ENCODE measurements around the gene ICA1L.
"Not testable (repeated sequence)": the region's sequence is repeated elsewhere in the genome, so short reads cannot be mapped to it uniquely, and the experiment has no call there.

The ICA1L gene

DNA sequence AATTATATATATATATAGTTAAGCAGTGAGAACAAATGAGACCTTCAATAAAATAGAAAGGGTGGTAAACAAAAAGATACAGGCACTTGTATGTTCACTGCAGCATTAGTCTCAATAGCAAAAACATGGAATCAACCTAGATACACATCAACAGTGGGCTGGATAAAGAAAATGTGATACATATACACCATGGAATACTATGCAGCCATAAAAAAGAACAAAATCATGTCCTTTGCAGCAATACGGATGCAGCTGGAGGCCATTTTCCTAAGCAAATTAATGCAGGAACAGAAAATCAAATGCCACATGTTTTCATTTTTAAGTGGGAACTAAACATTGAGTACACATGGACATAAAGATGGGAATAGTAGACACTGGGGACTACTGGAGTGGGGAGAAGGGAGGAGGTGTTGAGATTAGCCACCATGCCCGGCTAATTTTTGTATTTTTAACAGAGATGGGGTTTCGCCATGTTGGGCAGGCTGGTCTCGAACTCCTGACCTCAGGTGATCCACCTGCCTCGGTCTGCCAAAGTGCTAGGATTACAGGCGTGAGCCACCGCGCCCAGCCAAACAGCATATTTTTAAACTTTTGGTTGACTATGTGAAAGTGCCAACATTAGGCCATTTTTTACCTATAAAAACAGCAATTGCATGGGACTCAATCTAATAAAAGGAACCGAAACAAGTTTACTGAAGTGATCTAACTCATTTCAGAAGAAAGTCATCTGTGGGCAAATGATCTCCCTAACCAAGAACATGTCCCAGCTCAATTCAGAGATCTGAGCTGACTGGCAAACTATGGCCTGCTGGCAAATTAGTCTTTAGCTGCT is 23.7 kb downstream of the ICA1L start:
- DNase-seq = no peak

DNA sequence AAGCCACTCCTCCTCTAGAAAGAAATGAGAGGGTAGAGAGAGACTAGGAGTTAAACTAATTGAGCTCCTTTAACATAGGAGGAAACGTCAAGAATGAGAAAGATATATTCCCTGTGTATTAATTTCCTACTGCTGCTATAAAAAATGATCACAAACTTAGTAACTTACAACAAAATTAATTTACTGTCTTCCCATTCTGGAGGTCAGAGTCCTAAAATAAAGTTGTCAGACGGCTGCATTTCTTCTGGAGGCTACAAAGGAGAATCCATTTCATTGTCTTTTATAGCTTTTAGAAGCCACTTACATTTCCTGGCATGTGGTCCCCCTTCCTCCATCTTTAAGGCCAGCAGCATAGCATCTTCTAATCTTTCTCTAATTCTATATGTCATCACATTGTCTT is 26.9 kb downstream of the ICA1L start:
- no peak for DNase-seq

GRCh38 chr2:202842690-202843089 is 28.9 kb downstream of the ICA1L start:
- DNase-seq = no peak

DNA sequence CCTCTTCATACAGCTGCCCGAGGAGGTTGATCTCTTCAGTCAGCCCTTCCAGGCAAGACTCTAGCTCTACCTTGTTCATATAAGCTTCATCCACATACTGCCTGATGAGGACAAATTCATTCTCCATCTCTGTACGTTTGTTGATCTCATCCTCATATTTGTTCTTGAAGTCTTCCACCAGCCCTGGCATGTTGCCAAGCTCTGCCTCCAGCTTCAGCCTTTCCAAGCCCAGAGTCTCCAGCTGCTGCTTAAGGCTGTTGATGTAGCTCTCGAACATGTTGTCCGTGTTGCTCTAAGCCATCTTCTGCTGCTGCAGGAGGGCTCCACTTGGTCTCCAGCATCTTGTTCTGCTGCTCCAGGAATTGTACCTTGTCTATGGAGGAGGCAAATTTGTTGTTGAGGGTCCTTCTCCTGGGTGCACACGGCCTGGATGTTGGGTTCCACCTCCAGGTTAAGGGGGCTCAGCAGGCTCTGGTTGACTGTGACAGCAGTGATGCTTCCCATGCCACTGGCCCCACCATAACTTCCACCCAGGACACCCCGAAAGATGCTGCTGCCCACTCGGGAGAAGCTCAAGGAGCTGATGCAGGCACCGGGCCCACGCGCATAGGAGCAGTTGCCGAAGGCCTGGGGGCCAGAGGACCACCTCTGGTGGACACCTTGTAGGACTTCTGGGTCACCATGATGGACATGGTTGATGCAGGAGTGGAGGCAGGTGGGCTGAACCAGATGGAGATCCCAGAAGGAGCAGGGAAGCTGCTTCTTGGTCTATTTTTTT is 30.3 kb downstream of the ICA1L start:
- DNase-seq = no peak

- DNase-seq = peak; percentile 73
Measured at GRCh38 chr2:202831242-202832220, 40.0 kb downstream of the ICA1L start.

DNA sequence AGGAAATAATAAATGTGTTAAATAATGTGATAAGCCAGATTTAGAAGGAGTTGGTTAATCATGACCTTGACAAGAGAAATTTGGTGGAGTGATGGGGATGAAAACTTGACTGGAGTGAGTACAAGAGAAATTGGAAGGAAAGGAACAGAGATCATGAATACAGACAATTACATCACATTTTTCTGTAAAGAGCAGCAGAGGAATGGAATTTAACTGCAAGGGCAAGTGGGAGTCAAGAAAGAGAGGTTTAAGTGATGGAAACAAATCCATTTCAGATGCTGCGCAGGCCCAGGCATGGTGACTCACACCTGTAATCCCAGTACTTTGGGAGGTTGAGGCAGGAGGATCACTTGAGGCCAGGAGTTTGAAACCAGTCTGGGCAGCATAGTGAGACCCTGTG is 46.7 kb downstream of the ICA1L start:
- DNase-seq = no peak

DNA sequence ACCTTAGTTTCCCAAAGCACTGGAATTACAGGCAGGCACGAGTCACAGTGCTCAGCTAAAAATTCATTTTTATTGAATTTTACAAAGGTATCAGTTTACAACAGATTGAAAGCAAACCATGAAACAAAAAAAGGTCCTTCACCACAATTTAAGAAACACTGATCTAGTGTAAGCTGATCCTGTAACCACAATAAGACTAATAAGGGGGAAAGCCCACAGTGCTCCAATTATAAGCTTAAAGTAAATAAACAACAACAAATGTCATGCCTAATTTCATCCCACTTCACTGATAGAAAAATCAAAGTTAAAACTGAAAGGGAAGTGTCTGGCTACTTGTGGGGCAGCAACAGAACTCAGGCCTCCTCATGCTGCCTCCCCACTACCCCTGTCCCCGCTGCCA is 49.2 kb downstream of the ICA1L start:
- DNase-seq = no peak

GRCh38 chr2:202821206-202822160 is 50.1 kb downstream of the ICA1L start:
- no peak for DNase-seq

DNA sequence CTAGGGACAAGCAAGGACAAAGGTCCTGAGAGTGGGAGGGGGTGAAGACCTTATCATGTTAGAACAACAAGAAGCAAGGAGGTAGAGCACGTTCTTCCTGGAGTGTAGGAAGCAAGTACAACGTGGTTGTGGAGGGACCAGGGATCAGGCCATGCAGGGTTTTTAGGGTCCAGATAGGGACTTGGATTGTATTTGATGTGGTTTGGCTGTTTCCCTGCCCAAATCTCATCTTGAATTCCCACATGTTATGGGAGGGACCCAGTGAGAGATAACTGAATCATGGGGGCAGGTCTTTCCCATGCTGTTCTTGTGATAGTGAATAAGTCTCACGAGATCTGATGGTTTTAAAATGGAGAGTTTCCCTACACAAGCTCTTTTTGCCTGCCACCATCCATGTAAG is 53.2 kb downstream of the ICA1L start:
- DNase-seq = no peak

DNA sequence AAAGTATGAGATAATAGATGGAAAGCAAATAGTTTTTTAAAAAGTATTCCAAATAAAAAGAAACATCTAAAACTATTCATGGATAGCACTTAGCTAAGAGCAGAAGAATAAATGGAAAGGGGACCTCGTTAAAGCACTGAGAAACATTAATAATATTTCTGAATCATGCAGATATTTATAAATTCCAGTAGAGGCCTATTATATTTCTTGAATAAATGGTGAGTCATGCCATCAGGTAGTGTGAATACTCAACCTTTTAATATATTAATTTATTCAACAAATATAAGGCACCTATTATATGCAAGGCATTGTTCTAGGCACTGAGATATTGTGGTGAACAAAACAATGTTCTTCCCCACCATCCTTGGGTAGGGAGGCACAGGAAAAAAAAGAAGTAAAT is 53.8 kb downstream of the ICA1L start:
- no peak for DNase-seq

DNA sequence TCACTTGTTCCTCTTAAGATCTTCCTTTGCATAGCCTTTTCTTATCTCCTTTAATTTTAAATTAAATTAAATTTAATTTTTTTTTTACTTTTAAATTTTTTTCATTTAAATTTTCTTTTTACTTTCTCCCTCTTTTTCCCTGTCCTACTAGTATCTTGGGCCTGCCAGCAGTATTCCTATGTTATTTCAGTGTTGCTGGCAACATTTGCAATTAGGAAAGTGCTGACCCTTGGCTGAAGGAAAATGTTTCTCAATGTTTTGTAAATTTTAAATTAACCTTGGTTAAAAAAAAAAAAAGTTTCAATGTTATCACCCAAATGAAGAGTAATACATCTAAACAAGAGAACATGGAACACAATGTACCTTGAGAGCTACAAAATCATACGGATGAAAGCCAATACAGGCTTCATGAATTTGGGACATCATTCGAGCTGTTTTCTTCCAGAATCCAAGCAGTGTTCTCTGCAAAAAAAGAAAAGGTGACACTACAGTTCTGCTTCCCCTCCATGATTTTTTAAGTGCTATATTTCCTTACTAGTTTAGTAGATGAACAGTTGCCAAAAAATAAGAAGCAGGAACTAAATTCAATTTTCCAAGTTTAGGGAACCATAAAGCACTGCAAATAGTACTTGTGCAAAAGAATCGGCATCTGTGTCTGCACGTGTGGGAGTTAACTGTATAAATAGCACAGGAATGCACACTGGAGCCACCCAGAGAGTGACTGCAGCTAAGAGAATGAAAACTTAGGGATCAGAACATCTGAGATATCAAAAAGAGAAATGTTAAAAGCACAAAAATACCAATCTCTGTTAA is 55.8 kb downstream of the ICA1L start:
- no peak for DNase-seq

GRCh38 chr2:202814226-202814625 is 57.3 kb downstream of the ICA1L start:
- no peak for DNase-seq

- DNase-seq = no peak
Measured at GRCh38 chr2:202813387-202813786, 58.2 kb downstream of the ICA1L start.

DNA sequence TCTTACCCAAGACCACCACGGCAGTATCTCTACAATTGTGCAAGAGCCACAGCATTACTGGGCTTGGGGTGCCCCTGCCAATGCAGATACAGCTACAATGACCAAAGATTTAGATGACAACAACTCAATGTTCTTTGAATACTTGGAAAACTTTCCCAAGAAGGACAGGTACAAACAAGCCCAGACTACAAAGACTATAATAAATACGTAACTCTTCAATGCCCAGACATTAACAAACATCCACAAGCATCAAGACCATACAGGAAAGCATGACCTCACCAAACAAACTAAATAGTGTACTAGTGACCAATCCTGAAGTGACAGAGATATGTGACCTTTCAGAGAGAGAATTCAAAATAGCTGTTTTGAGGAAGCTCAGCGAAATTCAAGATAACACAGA is 62.8 kb downstream of the ICA1L start:
- DNase-seq = no peak

DNA sequence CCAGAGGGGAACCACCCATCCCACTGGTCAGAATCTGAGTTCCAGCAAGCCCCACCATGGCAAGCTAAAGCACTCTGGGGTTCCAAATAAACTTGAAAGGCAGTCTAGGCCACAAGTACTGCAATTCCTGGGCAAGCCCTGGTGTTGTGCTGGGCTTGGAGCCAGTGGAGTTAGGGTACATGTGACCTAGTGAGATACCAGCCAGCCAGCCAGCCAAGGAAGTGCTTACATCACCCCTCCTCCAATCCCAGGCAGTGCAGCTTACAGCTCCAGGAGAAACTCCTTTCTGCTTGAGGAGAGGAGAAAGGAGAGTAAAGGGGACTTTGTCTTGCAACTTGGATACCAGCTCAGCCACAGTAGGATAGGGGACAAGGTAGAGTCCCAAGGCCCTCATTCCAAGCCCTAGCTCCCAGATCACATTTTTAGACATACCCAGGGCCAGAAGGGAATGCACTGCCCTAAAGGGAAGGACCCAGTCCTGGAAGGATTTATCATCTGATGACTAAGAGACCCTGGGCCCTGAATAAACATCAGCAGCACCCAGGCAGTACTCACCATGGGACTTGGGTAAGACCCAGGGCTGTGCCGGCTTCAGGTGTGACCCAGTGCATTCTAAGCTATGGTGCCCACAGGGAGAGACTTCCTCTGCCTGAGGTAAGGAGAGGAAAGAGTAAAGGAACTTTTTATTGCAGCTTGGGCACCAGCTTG is 64.0 kb downstream of the ICA1L start:
- not testable (repeated sequence) for DNase-seq

DNA sequence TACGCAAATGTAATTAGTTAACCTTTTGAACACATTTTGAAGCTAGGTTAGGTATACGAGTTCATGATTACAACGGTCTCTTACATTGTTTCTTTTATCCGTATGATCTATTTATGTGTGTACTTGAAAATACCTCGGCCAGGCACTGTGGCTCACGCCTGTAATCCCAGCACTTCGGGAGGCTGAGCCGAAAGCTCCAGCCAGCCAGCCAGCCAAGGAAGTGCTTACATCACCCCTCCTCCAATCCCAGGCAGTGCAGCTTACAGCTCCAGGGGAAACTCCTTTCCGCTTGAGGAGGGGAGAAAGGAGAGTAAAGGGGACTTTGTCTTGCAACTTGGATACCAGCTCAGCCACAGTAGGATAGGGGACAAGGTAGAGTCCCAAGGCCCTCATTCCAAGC is 65.7 kb downstream of the ICA1L start:
- DNase-seq = not testable (repeated sequence)

DNA sequence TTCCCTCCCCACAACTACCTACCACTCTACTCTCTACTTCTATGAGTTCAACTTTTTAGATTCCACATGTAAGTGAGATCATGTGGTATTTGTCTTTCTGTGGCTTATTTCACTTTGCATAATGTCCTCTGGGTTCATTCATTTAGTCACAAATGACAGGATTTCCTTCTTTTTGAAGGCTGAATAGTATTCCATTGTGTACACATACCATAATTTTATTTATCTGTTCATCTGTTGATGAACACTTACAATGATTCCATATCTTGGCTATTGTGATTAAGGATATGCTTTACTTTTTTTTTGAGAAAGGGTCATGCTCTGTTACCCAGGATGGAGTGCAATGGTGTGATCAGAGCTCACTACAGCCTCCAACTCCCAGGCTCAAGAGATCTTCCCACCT is 73.6 kb downstream of the ICA1L start:
- no peak for DNase-seq

DNA sequence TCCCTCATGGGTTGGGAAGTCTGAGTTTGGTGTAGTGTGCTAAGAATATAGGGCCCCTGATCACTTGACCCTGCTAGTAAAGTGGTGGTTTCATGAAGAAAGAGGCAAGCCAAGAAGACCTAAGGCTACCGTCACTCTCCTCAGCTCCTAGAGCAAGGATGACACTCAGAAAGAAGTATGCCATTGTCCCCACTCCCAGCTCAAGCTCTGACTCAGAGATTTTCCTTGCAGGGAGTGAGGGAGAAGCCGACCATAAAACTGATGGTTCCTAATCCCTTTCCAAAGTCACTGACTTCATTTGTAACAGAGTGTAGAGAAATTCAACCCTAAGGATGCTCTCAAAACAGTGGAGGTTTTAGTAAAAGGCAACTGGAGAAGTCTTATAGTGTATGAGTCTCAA is 80.9 kb downstream of the ICA1L start:
- no peak for DNase-seq

- DNase-seq = no peak
Measured at GRCh38 chr2:202786842-202787241, 84.7 kb downstream of the ICA1L start.

DNA sequence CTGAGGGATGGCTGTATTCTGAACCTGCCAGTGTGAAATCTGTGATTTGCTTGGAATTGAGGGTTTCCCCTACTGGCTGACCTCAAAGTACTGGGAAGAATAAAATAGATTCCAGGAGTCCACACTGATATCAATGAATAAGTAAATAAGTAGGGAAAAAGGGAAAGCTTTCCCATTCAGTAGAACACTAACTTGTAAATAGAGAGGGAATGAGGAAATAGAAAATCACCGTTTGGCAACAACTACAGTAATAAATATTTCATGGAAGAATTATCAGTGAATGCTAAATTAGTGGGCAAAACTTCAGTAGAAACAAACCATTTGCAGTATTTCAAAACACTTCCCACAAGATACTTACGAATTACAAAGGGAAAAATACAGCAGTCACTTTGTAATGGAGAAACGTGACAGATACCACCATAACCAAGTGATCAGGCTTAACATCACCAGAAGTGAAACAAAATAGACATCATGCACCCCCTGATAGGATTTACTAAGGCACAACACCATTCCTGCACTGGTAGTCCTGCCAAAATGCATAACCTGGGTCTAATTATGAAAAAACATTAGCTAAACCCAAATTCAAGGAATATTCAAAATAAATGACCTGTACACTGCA is 88.5 kb downstream of the ICA1L start:
- no peak for DNase-seq
